ENCODE measurements around the gene HM13. TPM values are rescaled to one million over a fixed set of nuclear protein-coding genes. Genes with fewer than 3 reads are reported as not detected.
"Not testable (repeated sequence)": the region's sequence is repeated elsewhere in the genome, so short reads cannot be mapped to it uniquely, and the experiment has no call there.

Gene HM13
- total RNA-seq, 2 experiments from 2014 or later = 67.3 to 69.4 TPM

DNA sequence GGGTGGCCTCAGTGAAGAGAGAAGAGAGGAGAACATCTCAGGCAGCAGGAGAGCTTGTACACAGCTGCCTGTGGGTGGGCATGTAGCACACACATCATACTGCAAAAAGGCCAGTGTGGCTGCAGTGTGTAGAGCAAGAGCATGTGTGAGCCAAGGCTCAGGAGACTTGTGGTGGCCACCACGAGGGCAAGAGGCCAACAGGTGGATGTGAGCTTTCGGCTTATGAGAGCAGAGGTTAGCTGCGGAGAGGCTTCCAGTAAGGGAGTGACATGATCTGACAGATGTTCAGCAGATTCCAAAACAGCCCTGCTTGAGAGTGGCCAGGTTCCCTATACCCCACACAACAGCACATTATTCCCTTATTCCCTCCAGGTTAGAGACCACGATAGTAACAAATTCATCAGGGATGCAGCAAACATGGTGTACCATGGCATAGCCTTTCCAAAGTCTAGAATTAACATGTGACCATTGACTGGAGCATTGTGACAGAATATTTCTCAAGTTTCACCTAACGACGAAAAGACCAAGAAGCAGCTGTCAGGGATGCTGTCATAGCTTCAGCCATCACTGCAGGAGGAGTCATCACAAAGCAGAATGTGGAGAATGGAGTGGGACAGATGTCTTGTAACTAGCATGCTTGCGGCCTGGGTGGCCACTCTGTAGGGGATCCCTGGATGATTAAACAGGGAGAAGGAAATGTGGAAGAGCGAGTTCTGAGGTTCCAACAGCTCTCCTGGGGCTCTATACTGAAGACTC lies 23.1 kb downstream of the HM13 start:
- Mint-ChIP-seq H3K4me3 (no peak overlapping the region), H3K36me3 (ENCODE audit: low read depth) (peaks cover 41% of the 10 kb centered on the region), H3K27ac (no peak overlapping the region), H3K4me1 (ENCODE audit: low read depth) (peaks cover 18% of the 10 kb centered on the region), H3K9me3 (no peaks in the 10 kb centered on the region), H3K27me3 (ENCODE audit: low read depth) (no peaks in the 10 kb centered on the region)
- DNase-seq = no peak
- intact Hi-C loops (cut with micrococcal nuclease) = no loop called here
- CTCF ChIA-PET = no interaction called here

DNA sequence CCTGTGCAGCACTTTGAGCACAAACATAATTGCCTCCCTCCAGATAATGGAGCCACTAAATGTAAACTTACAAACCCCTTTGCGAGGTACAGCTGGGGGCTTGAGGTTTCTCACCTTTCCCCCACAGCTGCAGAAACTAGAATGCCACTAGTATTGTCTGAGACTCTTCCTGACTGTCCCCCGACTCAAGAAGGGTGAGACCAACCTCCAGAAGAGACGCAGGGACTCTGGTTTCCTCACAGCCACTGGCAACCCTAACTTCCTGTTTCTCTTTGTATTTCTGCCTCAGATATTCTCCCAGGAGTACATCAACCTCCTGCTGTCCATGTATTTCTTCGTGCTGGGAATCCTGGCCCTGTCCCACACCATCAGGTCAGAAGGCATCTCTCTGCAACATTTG lies 23.6 kb downstream of the HM13 start:
- Mint-ChIP-seq H3K4me1 (ENCODE audit: low read depth) (peaks cover 20% of the 10 kb centered on the region), H3K27ac (peak overlapping the region; percentile 14), H3K36me3 (ENCODE audit: low read depth) (peaks cover 39% of the 10 kb centered on the region), H3K27me3 (ENCODE audit: low read depth) (no peaks in the 10 kb centered on the region), H3K4me3 (no peak overlapping the region), H3K9me3 (no peaks in the 10 kb centered on the region)
- intact Hi-C loops (cut with micrococcal nuclease) = no loop called here
- DNase-seq = no peak
- CTCF ChIA-PET = interaction anchor here (0.6 to 0.7 kb wide), 2 partner anchors 27 to 34 kb away, joined by 3 to 4 read pairs; no protein-coding TSS in a partner anchor

DNA sequence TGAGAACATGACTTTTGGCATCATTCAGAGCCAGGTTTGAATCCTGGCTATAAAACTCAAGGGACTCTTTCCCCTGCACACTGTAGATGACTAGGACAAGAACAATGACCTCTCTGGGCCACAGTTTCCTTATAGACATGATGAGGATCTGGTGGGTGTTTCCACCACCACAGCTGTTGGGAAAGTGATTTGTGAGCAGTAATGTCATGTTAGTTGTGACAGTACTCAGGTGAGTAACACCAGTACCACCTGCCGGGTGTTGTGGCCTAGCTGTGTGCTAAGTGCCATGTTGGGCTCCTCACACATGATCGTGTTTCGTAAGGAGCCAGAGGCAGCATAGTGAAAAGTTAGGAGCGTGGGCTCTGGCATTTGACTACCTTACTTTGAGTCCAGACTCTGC lies 24.1 kb downstream of the HM13 start:
- CTCF ChIA-PET = interaction anchor here (0.6 to 1.5 kb wide), 4 partner anchors 9 to 74 kb away, joined by 3 to 7 read pairs (median 4); a partner anchor contains a TSS
- H3K27ac Mint-ChIP-seq = peak overlapping the region; percentile 14
- H3K27me3 Mint-ChIP-seq (ENCODE audit: low read depth) = no peaks in the 10 kb centered on the region
- H3K4me3 Mint-ChIP-seq = no peak overlapping the region
- H3K9me3 Mint-ChIP-seq = no peaks in the 10 kb centered on the region
- peaks cover 40% of the 10 kb centered on the region for H3K36me3 Mint-ChIP-seq (ENCODE audit: low read depth)
- DNase-seq = no peak
- peaks cover 20% of the 10 kb centered on the region for H3K4me1 Mint-ChIP-seq (ENCODE audit: low read depth)
- intact Hi-C loops (cut with micrococcal nuclease) = no loop called here

DNA sequence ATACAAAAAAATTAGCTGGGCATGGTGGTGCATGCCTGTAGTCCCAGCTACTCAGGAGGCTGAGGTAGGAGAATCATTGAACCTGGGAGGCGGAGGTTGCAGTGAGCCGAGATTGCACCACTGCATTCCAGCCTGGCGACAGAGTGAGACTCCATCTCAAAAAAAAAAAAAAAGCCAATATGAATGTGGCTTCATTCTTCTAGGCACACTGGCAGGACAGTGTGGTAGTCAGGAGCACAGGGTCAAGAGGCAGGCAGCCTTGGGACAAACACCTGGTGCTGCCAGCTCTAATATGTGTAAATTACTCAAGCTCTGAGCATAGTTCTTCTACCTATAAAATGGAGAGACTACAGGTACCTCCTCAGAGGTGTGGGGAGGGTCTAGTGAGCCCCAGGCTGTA lies 25.4 kb downstream of the HM13 start:
- CTCF ChIA-PET = interaction anchor here (0.7 to 1.5 kb wide), 4 partner anchors 15 to 178 kb away, joined by 3 to 7 read pairs (median 4); no protein-coding TSS in a partner anchor
- peaks cover 18% of the 10 kb centered on the region for H3K4me1 Mint-ChIP-seq (ENCODE audit: low read depth)
- H3K9me3 Mint-ChIP-seq; DNase-seq; H3K27ac Mint-ChIP-seq; H3K4me3 Mint-ChIP-seq; H3K27me3 Mint-ChIP-seq (ENCODE audit: low read depth); intact Hi-C loops (cut with micrococcal nuclease): not testable (repeated sequence)
- peaks cover 33% of the 10 kb centered on the region for H3K36me3 Mint-ChIP-seq (ENCODE audit: low read depth)

DNA sequence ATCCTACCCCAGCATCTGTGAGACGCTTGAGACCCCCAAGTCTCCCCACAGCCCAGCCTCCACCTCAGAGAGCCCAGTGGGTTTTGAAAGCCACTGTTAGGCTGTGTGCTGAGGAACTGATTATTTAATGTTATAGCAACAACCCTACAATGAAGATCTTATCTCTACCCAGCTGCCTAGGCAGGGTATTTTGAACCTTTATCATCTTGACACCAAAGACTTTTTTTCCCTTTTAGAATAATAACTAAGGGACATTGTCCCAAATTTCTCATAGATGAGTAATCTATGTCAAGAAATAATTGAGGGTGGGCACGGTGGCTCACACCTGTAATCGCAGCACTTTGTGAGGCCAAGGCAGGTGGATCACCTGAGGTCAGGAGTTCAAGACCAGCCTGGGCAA lies 26.2 kb downstream of the HM13 start:
- intact Hi-C loops (cut with micrococcal nuclease) = no loop called here

DNA sequence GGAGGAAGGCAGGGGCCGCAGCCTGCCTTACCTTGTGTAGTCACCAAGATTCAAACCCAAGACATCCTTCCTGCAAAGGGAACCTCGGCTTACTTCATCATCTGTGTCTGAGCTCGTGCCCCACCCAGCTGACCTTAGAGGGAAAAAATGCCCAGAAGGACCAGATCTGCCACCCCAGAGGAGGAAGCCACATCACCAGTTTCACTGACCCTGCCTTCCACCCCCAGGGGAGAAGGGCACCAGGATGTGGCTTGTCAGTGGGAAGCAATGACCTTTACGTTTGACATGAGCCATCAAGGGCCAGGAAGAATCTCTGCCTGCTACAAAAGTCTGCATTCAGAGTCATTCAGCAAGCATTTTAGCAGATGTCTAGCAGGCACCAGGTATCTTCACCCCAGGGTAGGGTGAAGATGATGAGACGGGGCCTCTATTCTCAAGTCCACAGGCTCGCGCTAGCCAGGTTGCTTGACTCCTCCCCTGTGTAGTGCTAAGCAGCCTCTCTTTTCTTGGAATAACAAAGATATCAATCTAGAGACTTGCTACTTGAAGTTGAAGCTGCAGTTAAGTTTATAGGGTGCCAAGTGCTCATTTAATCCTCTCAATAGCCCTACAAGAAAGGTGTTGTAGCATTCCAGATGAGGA lies 28.1 kb downstream of the HM13 start:
- H3K27me3 Mint-ChIP-seq (ENCODE audit: low read depth) = no peaks in the 10 kb centered on the region
- CTCF ChIA-PET = interaction anchor here (0.9 to 1.8 kb wide), 4 partner anchors 19 to 181 kb away, joined by 3 to 6 read pairs (median 4); no protein-coding TSS in a partner anchor
- H3K4me1 Mint-ChIP-seq (ENCODE audit: low read depth) = peaks cover 17% of the 10 kb centered on the region
- peak; percentile 23 for DNase-seq
- H3K4me3 Mint-ChIP-seq = no peak overlapping the region
- intact Hi-C loops (cut with micrococcal nuclease) = no loop called here
- H3K9me3 Mint-ChIP-seq = no peaks in the 10 kb centered on the region
- peaks cover 28% of the 10 kb centered on the region for H3K36me3 Mint-ChIP-seq (ENCODE audit: low read depth)
- peak overlapping the region; percentile 4 for H3K27ac Mint-ChIP-seq

More for the DNA sequence above, 26.2 kb downstream of the HM13 start:
- no peak for DNase-seq
- CTCF ChIA-PET = interaction anchor here (0.6 kb wide), 1 partner anchor 145 kb away, joined by 5 read pairs; no protein-coding TSS in a partner anchor
- Mint-ChIP-seq H3K4me3 (no peak overlapping the region), H3K36me3 (ENCODE audit: low read depth) (peaks cover 36% of the 10 kb centered on the region), H3K27ac (no peak overlapping the region), H3K4me1 (ENCODE audit: low read depth) (peaks cover 18% of the 10 kb centered on the region), H3K27me3 (ENCODE audit: low read depth) (no peaks in the 10 kb centered on the region), H3K9me3 (no peaks in the 10 kb centered on the region)

DNA sequence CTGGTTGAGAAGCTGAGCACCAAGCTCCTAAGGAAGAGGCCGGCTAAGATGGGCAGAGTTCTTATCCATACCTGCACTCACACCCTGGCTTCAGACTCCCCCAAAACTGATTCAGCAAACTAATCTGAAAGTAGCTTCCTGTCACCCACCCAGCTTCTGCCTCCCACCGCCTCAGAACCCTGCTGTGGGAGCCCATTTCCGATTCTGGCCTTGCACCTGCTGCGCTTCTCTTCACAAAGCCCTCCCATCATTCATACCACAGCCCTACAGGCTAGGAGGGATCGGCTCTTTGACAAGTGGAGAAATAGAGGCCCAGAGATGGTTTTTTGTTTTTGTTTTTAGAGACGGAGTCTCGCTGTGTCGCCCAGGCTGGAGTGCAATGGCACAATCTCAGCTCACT lies 28.7 kb downstream of the HM13 start:
- intact Hi-C loops (cut with micrococcal nuclease) = no loop called here
- H3K27me3 Mint-ChIP-seq (ENCODE audit: low read depth) = no peaks in the 10 kb centered on the region
- no peak for DNase-seq
- H3K9me3 Mint-ChIP-seq = no peaks in the 10 kb centered on the region
- H3K36me3 Mint-ChIP-seq (ENCODE audit: low read depth) = peaks cover 35% of the 10 kb centered on the region
- CTCF ChIA-PET = interaction anchor here (1.2 to 1.8 kb wide), 3 partner anchors 18 to 70 kb away, joined by 4 to 6 read pairs (median 4); no protein-coding TSS in a partner anchor
- H3K4me1 Mint-ChIP-seq (ENCODE audit: low read depth) = peaks cover 12% of the 10 kb centered on the region
- H3K27ac Mint-ChIP-seq = peak overlapping the region; percentile 4
- H3K4me3 Mint-ChIP-seq = no peak overlapping the region

DNA sequence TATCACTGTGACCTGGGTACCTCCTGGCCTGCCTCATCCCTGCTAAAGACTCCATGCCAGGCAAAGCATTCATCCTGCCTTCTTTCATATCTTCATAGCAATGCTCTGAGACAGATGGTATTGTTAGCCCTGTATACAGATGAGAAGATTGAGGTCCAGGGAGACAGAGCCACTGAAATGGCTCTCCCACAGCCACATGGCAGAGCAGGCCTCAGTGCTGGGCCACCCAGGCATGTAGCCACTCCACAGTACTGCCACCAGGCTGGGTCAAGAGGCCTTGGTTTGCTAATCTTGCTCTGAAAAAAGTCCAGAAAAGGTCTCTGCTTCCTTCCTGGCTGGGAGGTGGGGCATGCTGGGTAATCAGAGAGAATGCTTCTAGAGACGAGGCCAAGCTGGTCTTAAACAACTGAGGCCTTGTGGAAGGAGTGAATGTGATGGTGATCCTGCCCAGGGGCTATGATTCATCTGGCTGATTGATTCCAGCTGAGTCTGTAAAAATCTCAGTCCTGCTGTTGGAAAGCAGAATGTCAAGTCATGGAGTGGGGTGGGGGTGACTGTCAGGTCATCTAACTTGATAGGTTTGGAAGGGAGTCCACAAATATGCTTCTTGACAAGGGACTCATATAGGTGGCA lies 29.8 kb downstream of the HM13 start:
- Mint-ChIP-seq H3K36me3 (ENCODE audit: low read depth) (peaks cover 38% of the 10 kb centered on the region), H3K27ac (peak overlapping the region; percentile 46), H3K27me3 (ENCODE audit: low read depth) (no peaks in the 10 kb centered on the region), H3K9me3 (no peaks in the 10 kb centered on the region), H3K4me3 (no peak overlapping the region), H3K4me1 (ENCODE audit: low read depth) (peaks cover 18% of the 10 kb centered on the region)
- DNase-seq = no peak
- CTCF ChIA-PET = interaction anchor here (2.0 kb wide), 1 partner anchor 69 kb away, joined by 8 read pairs; no protein-coding TSS in a partner anchor
- intact Hi-C loops (cut with micrococcal nuclease) = no loop called here

DNA sequence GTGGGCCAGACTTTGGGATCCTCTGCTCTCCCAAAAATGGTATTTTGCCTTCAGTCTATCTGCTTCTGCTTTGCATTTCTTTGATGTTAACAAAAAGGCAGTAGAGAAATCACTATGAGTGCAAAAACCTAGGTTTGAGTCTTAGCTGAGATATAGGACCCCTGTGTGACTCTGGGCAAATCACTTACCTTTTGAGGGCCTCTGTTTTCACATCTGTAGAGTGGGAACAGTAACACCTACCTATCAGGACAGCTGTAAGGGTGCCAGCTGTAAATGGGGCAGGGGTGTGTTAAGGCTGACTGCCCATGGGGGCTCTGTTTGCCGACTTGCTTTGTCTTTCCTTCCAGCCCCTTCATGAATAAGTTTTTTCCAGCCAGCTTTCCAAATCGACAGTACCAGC lies 30.4 kb downstream of the HM13 start:
- DNase-seq = no peak

DNA sequence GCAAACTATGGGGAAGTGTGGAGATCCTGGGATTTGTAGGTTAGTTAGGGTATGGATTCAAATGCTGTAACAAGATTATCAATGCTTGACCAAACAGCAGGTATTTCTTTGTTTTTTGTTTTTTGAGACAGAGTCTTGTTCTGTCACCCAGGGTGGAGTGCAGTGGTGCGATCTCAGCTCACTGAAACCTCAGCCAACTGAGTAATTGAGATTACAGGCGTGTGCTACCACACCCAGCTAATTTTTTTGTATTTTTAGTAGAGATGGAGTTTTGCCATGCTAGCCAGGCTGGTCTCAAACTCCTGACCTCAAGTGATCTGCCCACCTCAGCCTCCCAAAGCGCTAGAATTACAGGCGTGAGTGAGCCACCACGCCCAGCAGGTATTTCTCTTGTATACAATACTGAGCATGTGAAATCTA lies 31.4 kb downstream of the HM13 start:
- H3K36me3 Mint-ChIP-seq (ENCODE audit: low read depth) = peaks cover 44% of the 10 kb centered on the region
- intact Hi-C loops (cut with micrococcal nuclease); DNase-seq; H3K4me3 Mint-ChIP-seq; H3K27me3 Mint-ChIP-seq (ENCODE audit: low read depth); H3K27ac Mint-ChIP-seq; H3K9me3 Mint-ChIP-seq: not testable (repeated sequence)
- CTCF ChIA-PET = interaction anchor here (1.7 to 2.0 kb wide), 2 partner anchors 32 to 67 kb away, joined by 8 to 12 read pairs; partner anchors contain the start of gene HM13
- peaks cover 27% of the 10 kb centered on the region for H3K4me1 Mint-ChIP-seq (ENCODE audit: low read depth)

More for the DNA sequence above, 30.4 kb downstream of the HM13 start:
- Mint-ChIP-seq H3K27me3 (ENCODE audit: low read depth) (no peaks in the 10 kb centered on the region), H3K9me3 (no peaks in the 10 kb centered on the region), H3K4me1 (ENCODE audit: low read depth) (peaks cover 21% of the 10 kb centered on the region), H3K4me3 (no peak overlapping the region), H3K36me3 (ENCODE audit: low read depth) (peaks cover 38% of the 10 kb centered on the region), H3K27ac (peak overlapping the region; percentile 20)
- CTCF ChIA-PET = interaction anchor here (2.0 kb wide), 1 partner anchor 68 kb away, joined by 8 read pairs; no protein-coding TSS in a partner anchor
- intact Hi-C loops (cut with micrococcal nuclease) = no loop called here

DNA sequence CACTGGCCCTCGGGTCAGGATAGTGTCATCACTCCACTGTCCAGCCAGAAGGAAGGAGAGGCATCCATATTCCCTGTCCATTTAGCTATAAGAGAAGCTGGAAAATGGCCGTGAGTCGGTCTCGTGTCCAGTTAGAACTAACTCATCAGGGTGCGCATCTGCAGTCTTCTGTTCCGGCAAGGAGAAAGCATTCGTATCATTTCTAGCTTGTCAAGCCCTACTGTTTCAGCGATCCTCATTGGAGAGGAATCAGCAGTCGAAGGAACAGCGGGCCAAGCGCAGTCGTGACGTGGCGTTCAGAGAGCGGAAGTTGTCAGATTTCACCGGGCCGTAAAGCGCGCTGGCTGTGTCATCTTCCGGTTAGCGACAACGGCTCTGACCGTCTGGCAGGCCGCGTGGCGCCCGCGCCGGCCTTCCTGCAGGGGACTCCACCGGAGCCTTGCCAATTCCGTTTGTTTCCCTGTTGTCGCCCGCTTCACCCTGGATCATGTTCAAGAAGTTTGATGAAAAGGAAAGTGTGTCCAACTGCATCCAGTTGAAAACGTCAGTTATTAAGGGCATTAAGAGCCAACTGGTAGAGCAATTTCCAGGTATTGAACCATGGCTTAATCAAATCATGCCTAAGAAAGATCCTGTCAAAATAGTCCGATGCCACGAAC lies 32.9 kb downstream of the HM13 start:
- no peaks in the 10 kb centered on the region for H3K27me3 Mint-ChIP-seq (ENCODE audit: low read depth)
- H3K27ac Mint-ChIP-seq = peak overlapping the region; percentile 97
- peak; percentile 89 for DNase-seq
- CTCF ChIA-PET = interaction anchor here (0.6 to 3.3 kb wide), 5 partner anchors 8 to 65 kb away, joined by 3 to 18 read pairs (median 5); partner anchors contain the start of gene HM13
- peak overlapping the region; percentile 92 for H3K4me3 Mint-ChIP-seq
- peaks cover 53% of the 10 kb centered on the region for H3K36me3 Mint-ChIP-seq (ENCODE audit: low read depth)
- peaks cover 25% of the 10 kb centered on the region for H3K4me1 Mint-ChIP-seq (ENCODE audit: low read depth)
- H3K9me3 Mint-ChIP-seq = no peaks in the 10 kb centered on the region
- intact Hi-C loops (cut with micrococcal nuclease) = loop anchor here (1.0 kb wide), 1 partner anchor 33 kb away; the partner anchor contains the start of gene HM13

Measured in activated naive CD4-positive, alpha-beta T cell treated with anti-CD3 and anti-CD28 coated beads for 36 hours (primary cell).